ENCODE results near the gene WFDC13. TPM values are rescaled to one million over a fixed set of nuclear protein-coding genes. Genes with fewer than 3 reads are reported as not detected.

Gene WFDC13
- total RNA-seq, 4 donors from 2014 or later, result not detected

DNA sequence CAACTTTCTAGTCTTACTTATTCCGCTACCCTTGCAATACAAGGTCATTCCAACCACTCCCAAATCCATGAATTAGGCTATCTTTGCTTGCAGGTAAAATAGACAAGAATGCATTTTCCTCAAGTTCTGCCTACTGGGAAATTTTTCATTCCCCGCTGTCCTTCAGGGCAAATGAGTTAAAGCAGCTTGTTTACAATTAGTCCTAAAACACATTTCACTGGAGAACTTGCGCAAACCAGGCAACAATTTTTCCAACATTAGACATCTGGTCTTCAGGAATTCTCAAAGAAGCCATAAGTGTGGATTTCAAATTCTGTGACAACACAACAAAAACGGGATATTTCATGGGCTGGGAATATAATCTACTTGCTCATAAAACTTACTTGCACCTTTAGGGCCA is 40.8 kb downstream of the WFDC13 start:
- Histone ChIP-seq H3K36me3 (no peaks in the 10 kb centered on the region), H3K27me3 (no peaks in the 10 kb centered on the region), H3K4me1 (no peaks in the 10 kb centered on the region), H3K9me3 (no peaks in the 10 kb centered on the region), H3K27ac (no peak overlapping the region), H3K4me3 (replicated peaks in 1 of 3) (no peak overlapping the region)
- 87 to 88% methylated on average over 4 of the region's 4 CpGs for WGBS, 2 donors
- no peak for DNase-seq
- intact Hi-C loops (cut with DNase I), result no loop called here
- TF ChIP-seq, protein P1, sequence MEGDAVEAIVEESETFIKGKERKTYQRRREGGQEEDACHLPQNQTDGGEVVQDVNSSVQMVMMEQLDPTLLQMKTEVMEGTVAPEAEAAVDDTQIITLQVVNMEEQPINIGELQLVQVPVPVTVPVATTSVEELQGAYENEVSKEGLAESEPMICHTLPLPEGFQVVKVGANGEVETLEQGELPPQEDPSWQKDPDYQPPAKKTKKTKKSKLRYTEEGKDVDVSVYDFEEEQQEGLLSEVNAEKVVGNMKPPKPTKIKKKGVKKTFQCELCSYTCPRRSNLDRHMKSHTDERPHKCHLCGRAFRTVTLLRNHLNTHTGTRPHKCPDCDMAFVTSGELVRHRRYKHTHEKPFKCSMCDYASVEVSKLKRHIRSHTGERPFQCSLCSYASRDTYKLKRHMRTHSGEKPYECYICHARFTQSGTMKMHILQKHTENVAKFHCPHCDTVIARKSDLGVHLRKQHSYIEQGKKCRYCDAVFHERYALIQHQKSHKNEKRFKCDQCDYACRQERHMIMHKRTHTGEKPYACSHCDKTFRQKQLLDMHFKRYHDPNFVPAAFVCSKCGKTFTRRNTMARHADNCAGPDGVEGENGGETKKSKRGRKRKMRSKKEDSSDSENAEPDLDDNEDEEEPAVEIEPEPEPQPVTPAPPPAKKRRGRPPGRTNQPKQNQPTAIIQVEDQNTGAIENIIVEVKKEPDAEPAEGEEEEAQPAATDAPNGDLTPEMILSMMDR (IDR thresholded peaks at IDR 0.05), result no peak
- no peak for TF ChIP-seq POLR2A (IDR thresholded peaks at IDR 0.05)

DNA sequence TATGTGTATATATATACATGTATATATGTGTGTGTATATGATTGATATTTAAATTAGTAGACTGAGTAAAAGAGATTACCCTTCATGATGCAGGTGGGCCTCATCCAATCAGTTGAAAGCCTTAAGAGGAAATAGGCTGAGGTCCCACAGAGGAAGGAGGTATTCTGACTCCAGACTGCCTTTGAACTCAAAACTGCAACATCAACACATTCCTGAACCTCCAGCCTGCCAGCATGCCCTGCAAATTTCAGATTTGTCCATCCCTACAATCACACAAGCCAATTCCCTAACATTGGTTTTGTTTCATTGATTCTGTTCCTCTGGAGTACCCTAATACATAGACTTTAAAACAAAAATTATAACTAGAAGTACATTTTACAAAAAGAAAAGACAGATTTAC is 43.2 kb downstream of the WFDC13 start:
- Histone ChIP-seq H3K4me1 (no peaks in the 10 kb centered on the region), H3K36me3 (no peaks in the 10 kb centered on the region), H3K9me3 (no peaks in the 10 kb centered on the region), H3K27me3 (no peaks in the 10 kb centered on the region), H3K4me3 (replicated peaks in 1 of 3) (no peak overlapping the region), H3K27ac (no peak overlapping the region)
- TF ChIP-seq, protein P1 (IDR thresholded peaks at IDR 0.05), result no peak
- no peak for TF ChIP-seq POLR2A (IDR thresholded peaks at IDR 0.05)
- DNase-seq, result no peak
- intact Hi-C loops (cut with DNase I), result no loop called here

DNA sequence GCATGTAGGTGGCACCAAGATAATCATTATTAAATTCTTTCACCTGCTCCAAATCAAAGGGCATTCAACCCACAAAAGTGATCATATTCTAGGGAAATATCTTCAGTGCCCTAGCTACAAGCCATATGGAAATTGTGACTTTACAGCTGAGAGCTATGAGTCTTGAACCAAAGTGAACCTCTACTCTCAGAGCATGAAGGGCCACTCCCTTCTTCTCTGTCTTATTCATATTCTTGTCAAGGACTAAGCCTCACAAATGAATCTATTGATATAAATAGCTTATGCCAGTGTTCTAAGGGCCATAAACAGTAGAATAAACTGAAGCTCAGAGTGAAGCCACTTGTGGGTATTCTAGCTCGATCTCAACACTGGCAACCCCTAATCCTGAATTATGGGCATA is 49.9 kb downstream of the WFDC13 start:
- no peaks in the 10 kb centered on the region for H3K27me3 ChIP-seq
- H3K9me3 ChIP-seq, result no peaks in the 10 kb centered on the region
- intact Hi-C loops (cut with DNase I), result no loop called here
- no peak overlapping the region for H3K4me3 ChIP-seq (replicated peaks in 1 of 3)
- no peak for TF ChIP-seq POLR2A (IDR thresholded peaks at IDR 0.05)
- TF ChIP-seq, protein P1 (IDR thresholded peaks at IDR 0.05), result no peak
- no peak for DNase-seq
- no peaks in the 10 kb centered on the region for H3K36me3 ChIP-seq
- WGBS, 2 donors, result 84 to 97% methylated on average over 1 of the region's 1 CpG
- no peaks in the 10 kb centered on the region for H3K4me1 ChIP-seq
- no peak overlapping the region for H3K27ac ChIP-seq

DNA sequence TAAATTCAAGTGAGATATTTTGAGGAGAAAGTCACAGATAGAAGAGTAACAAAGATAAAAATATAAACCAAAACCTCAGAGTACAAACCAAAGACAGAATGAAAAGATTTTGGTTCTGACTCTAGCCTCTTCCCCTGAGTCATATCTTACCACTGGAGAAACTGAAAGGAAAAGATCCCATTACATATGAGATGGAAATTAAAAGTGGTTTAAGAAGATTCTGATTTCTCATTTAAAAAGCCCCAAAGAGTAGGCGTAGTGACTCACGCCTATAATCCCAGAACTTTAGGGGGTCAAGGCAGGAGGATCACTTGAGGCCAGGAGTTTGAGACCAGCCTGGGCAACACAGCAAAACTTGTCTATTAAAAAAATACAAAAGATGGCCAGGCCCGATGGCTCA is 50.9 kb downstream of the WFDC13 start:
- intact Hi-C loops (cut with DNase I), result no loop called here
- H3K4me1 ChIP-seq, result no peaks in the 10 kb centered on the region
- no peak overlapping the region for H3K4me3 ChIP-seq (replicated peaks in 1 of 3)
- no peak overlapping the region for H3K27ac ChIP-seq
- H3K36me3 ChIP-seq, result no peaks in the 10 kb centered on the region
- no peak for DNase-seq
- H3K27me3 ChIP-seq, result no peaks in the 10 kb centered on the region
- WGBS, 2 donors, result 83 to 89% methylated on average over 3 of the region's 3 CpGs
- TF ChIP-seq POLR2A (IDR thresholded peaks at IDR 0.05), result no peak
- TF ChIP-seq, protein P1 (IDR thresholded peaks at IDR 0.05), result no peak
- H3K9me3 ChIP-seq, result no peaks in the 10 kb centered on the region

DNA sequence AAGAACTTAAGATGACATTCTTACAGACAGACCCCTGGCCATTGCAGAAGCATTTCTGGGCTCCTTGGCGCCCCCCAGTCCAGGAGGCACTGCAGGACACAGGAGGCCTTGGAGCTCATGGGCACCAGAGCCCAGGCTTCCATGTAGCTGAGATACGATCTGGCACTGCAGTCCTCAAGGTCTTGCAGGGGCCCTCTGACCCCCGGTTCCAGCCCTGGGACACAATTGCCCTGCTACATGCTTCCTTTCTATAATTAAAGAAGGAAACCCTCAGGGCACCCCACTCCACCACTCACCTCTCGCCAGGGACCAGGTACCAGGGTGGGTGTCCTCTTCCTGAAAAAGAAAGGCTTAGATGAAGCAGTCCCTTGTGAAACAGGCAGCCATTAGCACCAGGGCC is 56.3 kb downstream of the WFDC13 start:
- DNase-seq, result no peak
- TF ChIP-seq POLR2A (IDR thresholded peaks at IDR 0.05), result no peak
- TF ChIP-seq, protein P1 (IDR thresholded peaks at IDR 0.05), result no peak
- H3K27me3 ChIP-seq, result no peaks in the 10 kb centered on the region
- 90 to 94% methylated on average over 4 of the region's 4 CpGs for WGBS, 2 donors
- intact Hi-C loops (cut with DNase I), result no loop called here
- no peaks in the 10 kb centered on the region for H3K9me3 ChIP-seq
- H3K36me3 ChIP-seq, result no peaks in the 10 kb centered on the region
- H3K4me3 ChIP-seq (replicated peaks in 1 of 3), result no peak overlapping the region
- H3K27ac ChIP-seq, result no peak overlapping the region
- H3K4me1 ChIP-seq, result no peaks in the 10 kb centered on the region

Small RNA genes lying within 50 kb of the gene (microRNA-seq; reads per million reads assigned to microRNA genes)
- 1.1 reads per million for gene MIR3617

Small RNA genes lying within 50 kb of the gene (small RNA-seq; reads per million reads assigned to genes)
- gene MIR3617 (not detected), gene SPINT5P (not detected)

Other genes with a start within 250 kb of the WFDC13 start
- 100 to 1,000 TPM; 109 to 163 (median 131) TPM for gene WFDC2, start 232.3 kb upstream of the WFDC13 start, total RNA-seq
- gene SPINT3, start 186.4 kb upstream of the WFDC13 start, total RNA-seq, result not detected
- not detected for gene WFDC6, start 162.6 kb upstream of the WFDC13 start, total RNA-seq
- gene EPPIN, start 154.6 kb upstream of the WFDC13 start, total RNA-seq, result 1 to 10 TPM in 3 of 4 donors, under 1 TPM in 1; 0.45 to 4.2 (median 1.7) TPM
- 1 to 10 TPM in 1 of 4 donors, under 1 TPM in 1, not detected in 2; 0.78 to 1.3 TPM for gene WFDC8, start 122.8 kb upstream of the WFDC13 start, total RNA-seq
- not detected for gene WFDC10A, start 72.3 kb upstream of the WFDC13 start, total RNA-seq
- not detected for gene WFDC9, start 70.8 kb upstream of the WFDC13 start, total RNA-seq
- gene WFDC11, start 31.8 kb upstream of the WFDC13 start, total RNA-seq, result not detected
- gene WFDC10B, start 3.0 kb downstream of the WFDC13 start, total RNA-seq, result not detected
- not detected for gene SPINT4, start 20.3 kb downstream of the WFDC13 start, total RNA-seq
- gene WFDC3, start 89.8 kb downstream of the WFDC13 start, total RNA-seq, result under 1 TPM in 1 of 4 donors, not detected in 3; 0.94 TPM
- gene DNTTIP1, start 89.9 kb downstream of the WFDC13 start, total RNA-seq, result 10 to 100 TPM; 22.1 to 26.4 (median 24.9) TPM
- gene UBE2C, start 110.6 kb downstream of the WFDC13 start, total RNA-seq, result 1 to 10 TPM in 2 of 4 donors, under 1 TPM in 1, not detected in 1; 0.45 to 5.8 (median 2.6) TPM
- 1 to 10 TPM in 1 of 4 donors, not detected in 3; 1.4 TPM for gene TNNC2, start 125.3 kb downstream of the WFDC13 start, total RNA-seq
- 10 to 100 TPM; 41.5 to 54.9 (median 48.8) TPM for gene SNX21, start 131.8 kb downstream of the WFDC13 start, total RNA-seq
- 10 to 100 TPM; 36.3 to 73.8 (median 50.6) TPM for gene ACOT8, start 155.4 kb downstream of the WFDC13 start, total RNA-seq
- gene ZSWIM3, start 155.6 kb downstream of the WFDC13 start, total RNA-seq, result 1 to 10 TPM; 2.2 to 4.5 (median 3.9) TPM
- gene ZSWIM1, start 179.2 kb downstream of the WFDC13 start, total RNA-seq, result 10 to 100 TPM in 2 of 4 donors, 1 to 10 TPM in 2; 7.7 to 14.6 (median 10.9) TPM
- gene SPATA25, start 185.6 kb downstream of the WFDC13 start, total RNA-seq, result 1 to 10 TPM in 3 of 4 donors, not detected in 1; 3.0 to 8.8 (median 5.0) TPM
- gene NEURL2, start 189.2 kb downstream of the WFDC13 start, total RNA-seq, result 10 to 100 TPM; 12.6 to 17.4 (median 16.1) TPM
- 100 to 1,000 TPM in 1 of 4 donors, 10 to 100 TPM in 3; 42.7 to 103 (median 51.3) TPM for gene CTSA, start 189.3 kb downstream of the WFDC13 start, total RNA-seq
- gene PLTP, start 210.1 kb downstream of the WFDC13 start, total RNA-seq, result 100 to 1,000 TPM in 1 of 4 donors, 10 to 100 TPM in 3; 22.7 to 260 (median 70.1) TPM
- 10 to 100 TPM; 28.1 to 63.6 (median 49.1) TPM for gene PCIF1, start 232.6 kb downstream of the WFDC13 start, total RNA-seq